AML-193 (cell line): ENCODE data around the gene ROR2.

ENCODE experiments used
- DNase-seq, 2 experiments: peaks; one replicate each; lab custom pipeline; 2025; lab: John Stamatoyannopoulos, UW

ROR2 gene

GRCh38 chr9:91900055-91900796 is 49.8 kb downstream of the ROR2 start:
- no peak for DNase-seq

- no peak for DNase-seq
These were observed 50.4 kb downstream of the ROR2 start for GRCh38 chr9:91899594-91899993.

- DNase-seq: no peak
These were observed 50.8 kb downstream of the ROR2 start for GRCh38 chr9:91899219-91899563.

GRCh38 chr9:91898451-91899218 is 51.4 kb downstream of the ROR2 start:
- DNase-seq: no peak

- DNase-seq: no peak
These were observed 52.8 kb downstream of the ROR2 start for GRCh38 chr9:91897201-91897600.

GRCh38 chr9:91896513-91897121 is 53.4 kb downstream of the ROR2 start:
- DNase-seq: no peak

GRCh38 chr9:91896097-91896496 is 53.9 kb downstream of the ROR2 start:
- DNase-seq: no peak

- no peak for DNase-seq
These were observed 55.5 kb downstream of the ROR2 start for GRCh38 chr9:91894536-91894935.

GRCh38 chr9:91894023-91894422 is 56.0 kb downstream of the ROR2 start:
- no peak for DNase-seq

GRCh38 chr9:91891915-91892314 is 58.1 kb downstream of the ROR2 start:
- DNase-seq: no peak

- DNase-seq: no peak
These were observed 59.4 kb downstream of the ROR2 start for GRCh38 chr9:91890662-91891061.

- no peak for DNase-seq
These were observed 60.7 kb downstream of the ROR2 start for GRCh38 chr9:91889161-91889911.

- no peak for DNase-seq
These were observed 63.5 kb downstream of the ROR2 start for GRCh38 chr9:91886414-91887076.

GRCh38 chr9:91885746-91886413 is 64.1 kb downstream of the ROR2 start:
- no peak for DNase-seq

- DNase-seq: no peak
These were observed 65.0 kb downstream of the ROR2 start for GRCh38 chr9:91884696-91885687.

GRCh38 chr9:91884153-91884552 is 65.9 kb downstream of the ROR2 start:
- no peak for DNase-seq

- DNase-seq: no peak
These were observed 66.5 kb downstream of the ROR2 start for GRCh38 chr9:91883503-91883902.

- no peak for DNase-seq
These were observed 67.4 kb downstream of the ROR2 start for GRCh38 chr9:91882627-91883026.

GRCh38 chr9:91880378-91880972 is 69.6 kb downstream of the ROR2 start:
- no peak for DNase-seq

- no peak for DNase-seq
These were observed 70.8 kb downstream of the ROR2 start for GRCh38 chr9:91879231-91879630.
